OCI-LY7 (cell line): ENCODE measurements around the gene RNF149.
"Not testable (repeated sequence)": the region's sequence is repeated elsewhere in the genome, so short reads cannot be mapped to it uniquely, and the experiment has no call there.

Source experiments
- EZH2phosphoT487 ChIP-seq: fragments of 200-600 bp; sonication (generic); IDR thresholded peaks from 2 replicates; pipeline ENCODE4 v1.6.1; 2018; ENCODE audit warnings: low read depth, borderline replicate concordance, mild to moderate bottlenecking, mixed run types, antibody characterized with exemption, low read length, moderate library complexity, mixed read lengths
- TF ChIP-seq, protein P1 (sequence below): fragments of 200-600 bp; sonication (generic); conservative IDR thresholded peaks from 2 replicates; pipeline ENCODE4 v1.5.1; 2014; ENCODE audit warnings: mild to moderate bottlenecking, antibody characterized with exemption, low read length, moderate library complexity, mixed read lengths

DNA sequence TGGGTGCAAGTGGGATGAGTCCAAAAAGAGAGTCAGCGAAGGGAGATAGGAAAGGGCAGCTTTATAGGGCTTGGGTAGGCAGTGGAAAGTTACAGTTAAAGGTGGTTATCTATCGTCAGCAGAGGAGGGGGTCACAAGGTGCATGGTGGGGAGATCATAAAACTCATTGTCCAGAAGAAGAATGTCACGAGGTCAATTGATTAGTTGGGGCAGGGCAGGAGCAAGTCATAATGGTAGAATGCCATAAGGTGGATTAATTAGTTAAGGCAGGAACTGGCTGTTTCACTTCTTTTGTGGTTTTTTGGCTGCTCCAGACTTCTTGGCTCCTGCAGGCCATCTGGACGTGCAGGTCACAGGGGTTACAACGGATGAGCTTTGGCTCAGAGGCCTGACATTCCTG lies 59.7 kb downstream of the RNF149 start:
- TF ChIP-seq, protein P1, sequence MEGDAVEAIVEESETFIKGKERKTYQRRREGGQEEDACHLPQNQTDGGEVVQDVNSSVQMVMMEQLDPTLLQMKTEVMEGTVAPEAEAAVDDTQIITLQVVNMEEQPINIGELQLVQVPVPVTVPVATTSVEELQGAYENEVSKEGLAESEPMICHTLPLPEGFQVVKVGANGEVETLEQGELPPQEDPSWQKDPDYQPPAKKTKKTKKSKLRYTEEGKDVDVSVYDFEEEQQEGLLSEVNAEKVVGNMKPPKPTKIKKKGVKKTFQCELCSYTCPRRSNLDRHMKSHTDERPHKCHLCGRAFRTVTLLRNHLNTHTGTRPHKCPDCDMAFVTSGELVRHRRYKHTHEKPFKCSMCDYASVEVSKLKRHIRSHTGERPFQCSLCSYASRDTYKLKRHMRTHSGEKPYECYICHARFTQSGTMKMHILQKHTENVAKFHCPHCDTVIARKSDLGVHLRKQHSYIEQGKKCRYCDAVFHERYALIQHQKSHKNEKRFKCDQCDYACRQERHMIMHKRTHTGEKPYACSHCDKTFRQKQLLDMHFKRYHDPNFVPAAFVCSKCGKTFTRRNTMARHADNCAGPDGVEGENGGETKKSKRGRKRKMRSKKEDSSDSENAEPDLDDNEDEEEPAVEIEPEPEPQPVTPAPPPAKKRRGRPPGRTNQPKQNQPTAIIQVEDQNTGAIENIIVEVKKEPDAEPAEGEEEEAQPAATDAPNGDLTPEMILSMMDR, result not testable (repeated sequence)
- not testable (repeated sequence) for TF ChIP-seq EZH2phosphoT487
